Natural killer cell (primary cell): ENCODE data around the gene AP4M1. TPM values are rescaled to one million over a fixed set of nuclear protein-coding genes. Genes with fewer than 3 reads are reported as not detected.
A peak's percentile ranks its signal among the peaks of the same experiment; 100 is the strongest.

ENCODE experiments used
- ATAC-seq, 3 donors: fragments of 150-1000 bp in 2 of 3; fragments of 200-7000 bp in 1 of 3; cut with Tn5 transposase; 1 replicate in 1 of 3; 2 replicates in 2 of 3; pipeline ENCODE4 v1.10.0; 2021; ENCODE audit warnings: mild to moderate bottlenecking in 2 of 3, moderate library complexity in 2 of 3
- DNase-seq, 2 donors: peaks; one replicate each; pipeline versions ENCODE4 v3.0.0 to v3.0.0-alpha.2; 2013 to 2021; ENCODE audit warnings: mixed read lengths in 1 of 2
- H3K27ac ChIP-seq: one replicate; pipeline ENCODE4 v1.5.1; 2013; ENCODE audit warnings: mild to moderate bottlenecking, low read length
- H3K27me3 ChIP-seq: one replicate; pipeline ENCODE4 v1.6.1; 2013; ENCODE audit warnings: low read length; ENCODE audit not compliant: control insufficient read depth, insufficient read depth
- H3K36me3 ChIP-seq: one replicate; pipeline ENCODE4 v1.6.1; 2013; ENCODE audit warnings: low read length; ENCODE audit not compliant: control insufficient read depth, insufficient read depth
- H3K4me1 ChIP-seq: one replicate; pipeline ENCODE4 v1.6.1; 2013; ENCODE audit warnings: low read length; ENCODE audit not compliant: control insufficient read depth, insufficient read depth
- H3K4me3 ChIP-seq: one replicate; pipeline ENCODE4 v1.5.1; 2013; ENCODE audit warnings: low read length
- H3K9me3 ChIP-seq: one replicate; pipeline ENCODE4 v1.6.1; 2013; ENCODE audit warnings: low read length; ENCODE audit not compliant: control insufficient read depth, insufficient read depth
- H3K27ac Mint-ChIP-seq, 2 donors: one replicate each; pipeline ENCODE4 v1.8.0; 2022; ENCODE audit warnings: mild to moderate bottlenecking in 2 of 2, mixed read lengths in 2 of 2, moderate library complexity in 1 of 2
- H3K27me3 Mint-ChIP-seq, 2 donors: one replicate each; pipeline ENCODE4 v1.8.0; 2022; ENCODE audit warnings: low read depth in 2 of 2, mixed read lengths in 2 of 2
- H3K36me3 Mint-ChIP-seq: one replicate; pipeline ENCODE4 v1.8.0; 2022; ENCODE audit warnings: mixed read lengths
- H3K4me1 Mint-ChIP-seq, 2 donors: one replicate each; pipeline ENCODE4 v1.8.0; 2022; ENCODE audit warnings: mixed read lengths in 2 of 2
- H3K4me3 Mint-ChIP-seq: one replicate; pipeline ENCODE4 v1.8.0; 2022; ENCODE audit warnings: mild to moderate bottlenecking, moderate library complexity, mixed read lengths
- H3K9me3 Mint-ChIP-seq, 2 donors: one replicate each; pipeline ENCODE4 v1.8.0; 2022; ENCODE audit warnings: mixed read lengths in 2 of 2
- CTCF ChIP-seq: fragments of 200-600 bp; IDR thresholded peaks from one replicate; pipeline ENCODE4 v1.8.0; 2022; ENCODE audit warnings: antibody characterized with exemption
- WGBS: methylation state at CpG from one replicate; pipeline ENCODE4 v1.1.7; 2013; ENCODE audit warnings: missing lambda C conversion rate; ENCODE audit not compliant: insufficient coverage; 5-methylcytosine and 5-hydroxymethylcytosine counted together
- intact Hi-C: fragments of 100-400 bp; cut with micrococcal nuclease; formaldehyde crosslinking; loops from one replicate; pipeline ENCODE4 v1.14.2; 2022
- total RNA-seq, 4 donors: library from RNA; stranded (reverse); fragments of 120-200 nt in 1 of 4; gene quantifications; one replicate each; pipeline versions ENCODE4 v1.2.3 to v1.2.4, GENCODE V29; 2013 to 2022

The AP4M1 gene
- total RNA-seq, 3 donors from 2014 or later (not counting 1 experiment from before 2014, with no cell fraction given) = 8.4 to 12.8 (median 12.7) TPM

- Histone ChIP-seq H3K4me3 (no peak overlapping the region), H3K27ac (no peak overlapping the region), H3K36me3 (peaks cover 68% of the 10 kb centered on the region), H3K27me3 (no peaks in the 10 kb centered on the region), H3K4me1 (peaks cover 12% of the 10 kb centered on the region), H3K9me3 (no peaks in the 10 kb centered on the region)
- peaks cover 18% of the 10 kb centered on the region for H3K36me3 Mint-ChIP-seq
- peaks cover 15 to 37% of the 10 kb centered on the region in 2 donors for H3K4me1 Mint-ChIP-seq
- no peak for DNase-seq
- no peak overlapping the region for H3K4me3 Mint-ChIP-seq
- TF ChIP-seq CTCF = no peak
- 92% methylated on average over 7 of the region's 8 CpGs for WGBS
- peak overlapping the region in 1 of 2 donors; percentile 79 for H3K27ac Mint-ChIP-seq
- ATAC-seq = no peak
- no peaks in the 10 kb centered on the region for H3K27me3 Mint-ChIP-seq
- intact Hi-C loops = no loop called here
- H3K9me3 Mint-ChIP-seq = no peaks in the 10 kb centered on the region
Measured at GRCh38 chr7:100093054-100093453, 8.4 kb upstream of the AP4M1 start.

GRCh38 chr7:100093498-100093897 lies 7.9 kb upstream of the AP4M1 start:
- H3K27me3 ChIP-seq = no peaks in the 10 kb centered on the region
- no peaks in the 10 kb centered on the region for H3K9me3 ChIP-seq
- peaks cover 22% of the 10 kb centered on the region for H3K36me3 Mint-ChIP-seq
- no peak overlapping the region for H3K4me3 ChIP-seq
- ATAC-seq = no peak
- no peak for DNase-seq
- peaks cover 73% of the 10 kb centered on the region for H3K36me3 ChIP-seq
- H3K27ac Mint-ChIP-seq = no peak overlapping the region
- H3K9me3 Mint-ChIP-seq = no peaks in the 10 kb centered on the region
- intact Hi-C loops = no loop called here
- H3K27me3 Mint-ChIP-seq = no peaks in the 10 kb centered on the region
- 93% methylated on average over 12 of the region's 13 CpGs for WGBS
- peaks cover 20 to 38% of the 10 kb centered on the region in 2 donors for H3K4me1 Mint-ChIP-seq
- no peak overlapping the region for H3K27ac ChIP-seq
- no peak for TF ChIP-seq CTCF
- no peak overlapping the region for H3K4me3 Mint-ChIP-seq
- H3K4me1 ChIP-seq = peaks cover 8% of the 10 kb centered on the region

- Histone ChIP-seq H3K4me1 (peaks cover 8% of the 10 kb centered on the region), H3K4me3 (no peak overlapping the region), H3K27me3 (no peaks in the 10 kb centered on the region), H3K36me3 (peaks cover 78% of the 10 kb centered on the region), H3K27ac (no peak overlapping the region), H3K9me3 (no peaks in the 10 kb centered on the region)
- WGBS = 94% methylated on average over 16 of the region's 16 CpGs
- ATAC-seq (no peak), DNase-seq (no peak)
- intact Hi-C loops = no loop called here
- Mint-ChIP-seq H3K27me3 (no peaks in the 10 kb centered on the region), H3K36me3 (peaks cover 27% of the 10 kb centered on the region), H3K4me3 (no peak overlapping the region), H3K4me1 (peaks cover 25 to 40% of the 10 kb centered on the region in 2 donors), H3K27ac (no peak overlapping the region), H3K9me3 (no peaks in the 10 kb centered on the region)
- TF ChIP-seq CTCF = no peak
Measured at GRCh38 chr7:100093925-100094486, 7.4 kb upstream of the AP4M1 start.

- H3K27ac ChIP-seq = no peak overlapping the region
- H3K4me3 ChIP-seq = no peak overlapping the region
- H3K4me1 ChIP-seq = peaks cover 14% of the 10 kb centered on the region
- ATAC-seq = no peak
- H3K4me3 Mint-ChIP-seq = no peak overlapping the region
- no peak for DNase-seq
- no peaks in the 10 kb centered on the region for H3K27me3 ChIP-seq
- peak overlapping the region; percentile 31 to 36 for H3K27ac Mint-ChIP-seq
- H3K36me3 ChIP-seq = peaks cover 84% of the 10 kb centered on the region
- H3K4me1 Mint-ChIP-seq = peaks cover 29 to 40% of the 10 kb centered on the region in 2 donors
- H3K36me3 Mint-ChIP-seq = peaks cover 27% of the 10 kb centered on the region
- intact Hi-C loops = no loop called here
- H3K9me3 ChIP-seq = no peaks in the 10 kb centered on the region
- WGBS = 90% methylated on average over 9 of the region's 9 CpGs
- no peaks in the 10 kb centered on the region for H3K27me3 Mint-ChIP-seq
- H3K9me3 Mint-ChIP-seq = no peaks in the 10 kb centered on the region
- no peak for TF ChIP-seq CTCF
Measured at GRCh38 chr7:100095289-100095688, 6.2 kb upstream of the AP4M1 start.
